GM12801 (cell line): ENCODE measurements around the gene TMC6.

Source experiments
- CTCF ChIP-seq: IDR thresholded peaks from one replicate; pipeline ENCODE4 v1.5.1; 2011; ENCODE audit warnings: control low read depth; ENCODE audit not compliant: insufficient read length; ENCODE audit errors: extremely low read depth

TMC6 gene

GRCh38 chr17:78163881-78164747 is 35.6 kb upstream of the TMC6 start:
- no peak for TF ChIP-seq CTCF

DNA sequence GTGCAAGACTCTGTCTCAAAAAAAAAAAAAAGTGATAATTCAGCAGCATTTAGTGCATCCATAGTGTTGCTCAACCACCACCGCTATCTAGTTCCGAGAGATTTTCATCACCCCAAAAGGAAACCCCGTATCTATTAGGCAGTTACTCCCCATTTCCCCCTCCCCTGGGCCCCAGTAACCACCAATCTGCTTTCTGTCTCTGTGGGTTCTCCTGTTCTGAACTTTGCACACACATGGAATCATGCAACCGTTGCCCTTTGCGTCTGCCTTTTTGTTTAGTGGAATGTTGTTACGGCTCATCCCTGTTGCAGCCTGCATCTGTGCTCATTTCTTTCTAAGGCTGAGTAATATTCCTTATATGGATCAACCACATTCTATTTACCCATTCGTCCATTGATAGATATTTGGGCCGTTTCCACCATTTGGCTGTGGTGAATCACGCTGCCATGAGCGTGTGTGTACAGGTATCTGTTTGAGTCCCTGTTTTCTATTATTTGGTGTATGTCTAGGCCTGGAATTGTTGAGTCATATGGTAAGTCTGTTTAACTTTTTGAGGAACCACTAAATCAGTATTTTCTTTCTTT is 31.1 kb upstream of the TMC6 start:
- no peak for TF ChIP-seq CTCF

GRCh38 chr17:78154903-78155811 is 26.6 kb upstream of the TMC6 start:
- no peak for TF ChIP-seq CTCF

DNA sequence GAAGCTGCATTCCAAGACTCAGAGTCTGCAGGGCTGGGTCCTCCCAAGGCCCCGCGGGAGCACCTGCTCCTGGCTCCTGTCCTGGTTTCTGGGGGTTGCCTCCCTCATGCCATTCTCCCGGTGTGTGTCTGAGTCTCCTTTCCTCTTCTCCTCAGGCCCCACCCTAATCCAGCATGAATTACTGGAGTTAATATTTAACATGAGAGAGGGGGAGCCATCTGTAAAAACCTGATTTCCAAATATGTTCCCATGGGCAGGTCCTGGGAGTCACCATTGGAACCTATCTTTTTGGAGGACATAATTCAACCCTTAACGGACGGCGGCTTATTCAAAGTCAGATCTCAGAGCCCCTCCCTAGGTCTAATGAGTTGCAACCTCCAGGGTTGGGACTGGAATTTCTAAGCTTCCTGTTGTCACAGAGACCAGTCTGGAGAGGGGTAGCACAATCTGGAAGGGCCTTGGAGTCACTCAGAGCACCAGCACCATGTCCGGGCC is 23.0 kb upstream of the TMC6 start:
- TF ChIP-seq CTCF: no peak

GRCh38 chr17:78148286-78149016 is 19.9 kb upstream of the TMC6 start:
- TF ChIP-seq CTCF: no peak

DNA sequence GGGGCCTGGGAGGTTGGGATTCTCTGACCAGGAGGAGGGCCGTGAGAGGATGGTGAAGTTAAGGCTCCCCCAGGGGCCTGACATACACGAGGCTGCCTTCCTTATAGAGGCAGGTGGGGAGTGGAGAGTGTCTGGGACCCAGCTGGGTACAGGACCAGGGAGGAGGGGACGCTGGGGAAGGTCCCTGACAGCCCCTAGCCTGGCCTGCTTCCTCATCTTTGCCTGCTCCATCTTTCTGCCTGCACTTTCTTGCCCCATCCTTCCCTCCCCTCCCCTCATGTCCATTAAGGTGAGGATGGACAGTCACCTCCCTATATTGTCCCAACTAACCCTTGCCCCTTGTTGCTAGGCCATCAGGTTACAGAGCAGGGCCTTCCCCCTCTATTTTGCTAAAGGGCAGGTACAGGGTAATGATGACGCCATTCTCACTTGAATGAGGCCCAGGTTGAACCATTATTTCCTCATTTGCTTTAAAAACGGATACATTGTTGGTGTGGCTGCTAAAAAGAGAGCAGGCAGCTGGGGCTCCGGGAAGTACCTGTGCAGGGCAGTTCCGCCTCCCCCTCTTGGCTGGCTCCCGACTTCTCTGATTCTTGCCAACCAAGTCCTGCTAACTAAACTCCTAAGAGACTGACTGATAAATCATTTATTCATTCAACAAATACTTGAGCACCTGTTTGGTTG is 18.9 kb upstream of the TMC6 start:
- no peak for TF ChIP-seq CTCF
